Raji (cell line): ENCODE measurements around the gene TBC1D20.
A peak's percentile ranks its signal among the peaks of the same experiment; 100 is the strongest.

Experiments used
- POLR2A ChIP-seq: IDR thresholded peaks from 2 replicates; pipeline ENCODE4 v1.6.1; 2011; ENCODE audit warnings: low read depth, low read length, control low read depth; ENCODE audit not compliant: insufficient read depth

The TBC1D20 gene, protein sequence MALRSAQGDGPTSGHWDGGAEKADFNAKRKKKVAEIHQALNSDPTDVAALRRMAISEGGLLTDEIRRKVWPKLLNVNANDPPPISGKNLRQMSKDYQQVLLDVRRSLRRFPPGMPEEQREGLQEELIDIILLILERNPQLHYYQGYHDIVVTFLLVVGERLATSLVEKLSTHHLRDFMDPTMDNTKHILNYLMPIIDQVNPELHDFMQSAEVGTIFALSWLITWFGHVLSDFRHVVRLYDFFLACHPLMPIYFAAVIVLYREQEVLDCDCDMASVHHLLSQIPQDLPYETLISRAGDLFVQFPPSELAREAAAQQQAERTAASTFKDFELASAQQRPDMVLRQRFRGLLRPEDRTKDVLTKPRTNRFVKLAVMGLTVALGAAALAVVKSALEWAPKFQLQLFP

GRCh38 chr20:462199-462991 lies at the start of gene TBC1D20:
TBC1D20 (minus strand) TSS chr20:462533; CDS start chr20:462405, 128 bp downstream.
- peak; percentile 80 for TF ChIP-seq POLR2A

GRCh38 chr20:507761-508332 lies 45.5 kb upstream of the TBC1D20 start:
- no peak for TF ChIP-seq POLR2A

DNA sequence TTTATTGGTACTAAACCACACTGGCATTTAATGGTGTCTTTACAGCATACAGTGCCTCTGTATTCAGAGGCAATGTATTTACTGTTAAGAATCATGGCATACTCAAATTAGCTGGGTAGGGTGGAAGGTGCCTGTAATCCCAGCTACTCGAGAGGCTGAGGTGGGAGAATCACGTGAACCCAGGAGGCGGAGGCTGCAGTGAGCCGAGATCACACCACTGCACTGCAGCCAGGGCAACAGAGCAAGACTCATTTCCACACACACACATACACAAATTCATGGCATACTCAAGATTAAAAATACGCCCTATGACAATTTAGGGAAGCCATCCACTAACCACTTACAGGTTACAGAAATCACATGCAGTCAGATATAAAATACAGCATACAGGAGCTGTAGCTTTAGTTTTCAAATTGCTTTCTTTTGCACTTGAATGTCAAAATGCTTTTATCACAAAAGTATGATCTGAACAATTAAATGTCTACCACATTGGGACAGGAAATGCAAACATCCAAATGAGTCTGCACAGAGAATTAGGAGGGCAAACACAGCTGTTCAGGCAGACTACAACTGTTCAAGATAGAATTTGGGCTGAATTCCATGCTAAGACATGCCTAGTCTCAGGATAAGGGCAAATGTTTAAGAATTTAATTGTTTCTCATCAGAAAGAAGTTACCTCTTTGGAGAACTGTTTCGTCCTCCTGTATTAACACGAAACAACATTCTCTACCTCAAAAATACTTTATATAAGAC lies 44.8 kb upstream of the TBC1D20 start:
- no peak for TF ChIP-seq POLR2A

DNA sequence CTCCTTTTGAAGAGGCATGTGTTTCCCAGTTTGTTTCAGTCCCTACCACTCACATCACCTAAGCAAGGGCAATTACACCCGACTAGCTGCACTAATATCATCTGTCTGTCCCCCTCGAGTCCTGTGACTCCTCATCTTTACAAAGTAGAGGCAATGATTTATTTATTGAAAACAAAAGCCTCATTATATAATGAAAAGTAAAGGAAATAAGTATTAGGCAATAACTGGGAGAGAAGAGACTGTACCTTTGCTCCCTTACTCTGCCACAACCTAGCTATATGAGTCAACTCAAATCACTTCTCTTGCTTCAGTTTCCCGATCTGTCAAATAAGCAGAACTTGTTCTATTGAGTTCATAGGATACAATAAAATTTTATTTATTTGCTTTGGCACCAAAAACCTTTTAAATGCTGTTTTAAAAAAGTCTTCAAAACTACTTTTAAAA lies 42.3 kb upstream of the TBC1D20 start:
- TF ChIP-seq POLR2A, result no peak

DNA sequence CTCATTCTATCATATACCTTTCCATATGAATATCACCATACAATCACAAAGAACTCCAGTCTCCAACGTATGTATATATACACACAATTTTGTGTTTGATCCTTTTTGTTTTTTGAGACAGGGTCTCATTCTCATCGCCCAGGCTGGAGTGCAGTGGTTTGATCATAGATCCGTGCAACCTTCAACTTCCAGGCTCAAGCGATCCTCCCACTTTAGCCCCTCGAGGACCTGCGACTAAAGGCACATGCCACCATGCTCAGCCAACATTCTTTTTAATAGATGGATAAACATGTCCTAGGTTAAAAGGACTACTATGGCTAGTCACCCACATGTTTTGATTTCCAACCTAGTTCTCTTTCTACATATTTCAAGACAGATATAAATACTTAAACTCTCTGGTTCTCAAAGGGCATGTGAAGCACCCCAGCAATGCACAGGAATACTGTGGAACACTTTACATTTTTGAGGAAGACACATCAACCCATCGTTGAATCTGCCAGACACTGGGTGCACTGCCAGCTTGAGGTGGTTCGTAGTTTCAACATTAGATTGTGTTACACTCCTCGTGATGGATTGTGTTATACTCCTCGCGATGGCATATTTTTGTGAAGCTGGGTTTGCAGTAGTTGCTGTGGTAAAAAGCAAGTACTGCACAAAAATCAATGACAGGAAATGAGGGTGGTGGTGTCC lies 40.9 kb upstream of the TBC1D20 start:
- no peak for TF ChIP-seq POLR2A

GRCh38 chr20:497979-498378 lies 35.6 kb upstream of the TBC1D20 start:
- TF ChIP-seq POLR2A, result no peak

- no peak for TF ChIP-seq POLR2A
Measured at GRCh38 chr20:496126-496696, 33.9 kb upstream of the TBC1D20 start.

GRCh38 chr20:492159-492558 lies 29.8 kb upstream of the TBC1D20 start:
- no peak for TF ChIP-seq POLR2A

GRCh38 chr20:487655-488054 lies 25.3 kb upstream of the TBC1D20 start:
- TF ChIP-seq POLR2A, result no peak

DNA sequence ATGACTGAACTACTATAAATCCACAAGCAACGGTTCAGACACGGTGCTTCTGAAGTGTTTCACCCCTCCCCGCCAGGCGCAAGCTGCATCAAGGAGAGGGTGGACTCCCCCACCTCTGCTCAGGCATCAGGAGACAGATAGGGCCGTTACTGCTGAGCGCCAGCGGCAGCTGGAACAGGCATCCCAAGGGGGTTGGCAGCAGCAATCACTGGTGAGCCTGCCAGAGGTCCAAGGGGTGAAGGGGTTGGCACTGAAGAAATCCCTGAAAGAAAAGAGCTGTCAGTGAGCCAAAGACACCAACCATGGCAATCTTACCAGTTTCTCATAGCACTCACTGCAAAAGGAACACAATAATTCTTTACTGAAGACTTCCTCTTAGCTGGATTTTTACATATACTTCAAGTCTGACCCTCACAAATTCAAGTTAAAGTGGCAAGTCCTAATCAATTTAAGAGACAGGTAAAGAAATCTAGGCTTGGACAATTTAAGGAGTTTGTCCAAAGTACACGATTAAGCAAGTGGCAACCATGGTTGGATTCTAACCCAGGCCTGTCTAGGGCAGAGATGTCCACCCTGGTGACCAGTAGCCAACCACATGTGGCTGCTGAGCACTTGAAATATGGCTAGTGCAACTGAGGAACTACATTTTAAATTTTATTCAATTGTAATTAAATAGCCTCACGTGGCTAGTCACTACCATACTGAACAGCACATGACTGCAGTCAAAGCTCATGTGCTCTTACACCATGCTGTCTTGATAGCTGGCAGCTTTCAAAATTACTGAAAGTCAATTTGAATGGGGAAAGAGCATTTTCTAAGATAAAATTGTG lies 21.7 kb upstream of the TBC1D20 start:
- no peak for TF ChIP-seq POLR2A

DNA sequence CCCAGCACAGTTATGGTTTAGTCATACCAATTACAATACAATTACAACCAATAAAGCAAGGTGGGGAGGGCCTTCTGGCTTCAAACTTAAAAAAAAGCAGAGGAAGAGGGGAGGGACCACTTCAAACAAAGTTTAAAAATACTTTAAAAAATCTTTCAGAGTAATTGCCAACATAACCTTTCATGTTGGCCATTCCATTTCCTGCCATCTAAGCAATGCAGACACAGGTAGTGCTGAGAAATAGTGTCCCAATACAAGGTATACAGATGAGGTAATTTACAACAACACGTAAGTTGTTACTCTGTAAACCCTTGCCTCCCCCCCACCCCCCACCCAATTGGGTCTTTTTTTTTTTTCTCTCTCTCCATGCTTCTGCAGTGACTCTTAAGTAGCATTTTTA lies 18.8 kb upstream of the TBC1D20 start:
- TF ChIP-seq POLR2A, result no peak

- TF ChIP-seq POLR2A, result no peak
Measured at GRCh38 chr20:480044-480443, 17.7 kb upstream of the TBC1D20 start.

DNA sequence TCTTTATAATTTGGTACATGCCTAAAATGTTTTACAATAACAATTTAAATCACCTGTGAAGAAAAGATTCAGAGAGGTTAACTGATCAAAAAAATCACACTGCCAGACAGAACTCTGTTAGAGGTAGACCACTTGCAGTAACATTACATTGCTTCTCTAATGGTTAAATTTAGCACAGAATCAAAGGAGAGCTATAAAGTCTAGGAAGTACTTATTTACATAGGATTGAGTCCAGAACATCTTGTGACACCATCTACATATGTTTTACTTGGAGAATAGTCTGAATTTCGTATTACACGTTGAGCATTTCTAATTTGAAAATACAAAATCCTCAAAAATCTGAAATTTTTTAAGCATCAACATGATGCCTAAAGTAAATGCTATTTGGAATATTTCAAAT lies 17.2 kb upstream of the TBC1D20 start:
- no peak for TF ChIP-seq POLR2A
